ENCODE results near the gene KAZN. TPM values are rescaled to one million over a fixed set of nuclear protein-coding genes. Genes with fewer than 3 reads are reported as not detected.

The KAZN gene
- polyA plus RNA-seq, 2 donors: 29.3 to 32.0 TPM

- Histone ChIP-seq H3K36me3 (ENCODE audit: control insufficient read depth in 2 of 2, insufficient read depth in 2 of 2, low read length in 1 of 2) (peaks cover 0 to 3% of the 10 kb centered on the region in 2 donors), H3K27me3 (ENCODE audit: control insufficient read depth in 1 of 2, insufficient read depth in 2 of 2, low read length in 2 of 2) (no peaks in the 10 kb centered on the region), H3K4me3 (ENCODE audit: low read depth in 1 of 2, low read length in 2 of 2) (no peak overlapping the region), H3K4me1 (ENCODE audit: control insufficient read depth in 2 of 2, insufficient read depth in 2 of 2, low read length in 1 of 2) (peaks cover 5 to 8% of the 10 kb centered on the region in 2 donors), H3K27ac (ENCODE audit: low read depth in 2 of 2, low read length in 1 of 2) (no peak overlapping the region), H3K9me3 (ENCODE audit: control insufficient read depth in 2 of 2, insufficient read depth in 1 of 2, low read depth in 1 of 2, low read length in 1 of 2) (no peaks in the 10 kb centered on the region)
- whole genome bisulfite sequencing, 2 donors: 74 to 78% methylated on average over 7 of the region's 7 CpGs
These were observed 192.5 kb downstream of the KAZN start for GRCh38 chr1:14790982-14791381.

GRCh38 chr1:14791654-14792053 lies 193.2 kb downstream of the KAZN start:
- WGBS, 2 donors: 49 to 85% methylated on average over 14 of the region's 14 CpGs
- Histone ChIP-seq H3K36me3 (ENCODE audit: control insufficient read depth in 2 of 2, insufficient read depth in 2 of 2, low read length in 1 of 2) (no peaks in the 10 kb centered on the region), H3K27me3 (ENCODE audit: control insufficient read depth in 1 of 2, insufficient read depth in 2 of 2, low read length in 2 of 2) (no peaks in the 10 kb centered on the region), H3K27ac (ENCODE audit: low read depth in 2 of 2, low read length in 1 of 2) (no peak overlapping the region), H3K4me1 (ENCODE audit: control insufficient read depth in 2 of 2, insufficient read depth in 2 of 2, low read length in 1 of 2) (peaks cover 5 to 8% of the 10 kb centered on the region in 2 donors), H3K4me3 (ENCODE audit: low read depth in 1 of 2, low read length in 2 of 2) (no peak overlapping the region), H3K9me3 (ENCODE audit: control insufficient read depth in 2 of 2, insufficient read depth in 1 of 2, low read depth in 1 of 2, low read length in 1 of 2) (no peaks in the 10 kb centered on the region)

- 80 to 83% methylated on average over 7 of the region's 7 CpGs for WGBS, 2 donors
- Histone ChIP-seq H3K9me3 (ENCODE audit: control insufficient read depth in 2 of 2, insufficient read depth in 1 of 2, low read depth in 1 of 2, low read length in 1 of 2) (no peaks in the 10 kb centered on the region), H3K36me3 (ENCODE audit: control insufficient read depth in 2 of 2, insufficient read depth in 2 of 2, low read length in 1 of 2) (no peaks in the 10 kb centered on the region), H3K27ac (ENCODE audit: low read depth in 2 of 2, low read length in 1 of 2) (no peak overlapping the region), H3K4me3 (ENCODE audit: low read depth in 1 of 2, low read length in 2 of 2) (no peak overlapping the region), H3K4me1 (ENCODE audit: control insufficient read depth in 2 of 2, insufficient read depth in 2 of 2, low read length in 1 of 2) (peaks cover 0 to 3% of the 10 kb centered on the region in 2 donors), H3K27me3 (ENCODE audit: control insufficient read depth in 1 of 2, insufficient read depth in 2 of 2, low read length in 2 of 2) (no peaks in the 10 kb centered on the region)
These were observed 195.8 kb downstream of the KAZN start for GRCh38 chr1:14794136-14794768.

GRCh38 chr1:14794906-14795305 lies 196.4 kb downstream of the KAZN start:
- H3K4me3 ChIP-seq (ENCODE audit: low read depth in 1 of 2, low read length in 2 of 2): no peak overlapping the region
- WGBS, 2 donors: 84% methylated on average over 5 of the region's 5 CpGs
- H3K27me3 ChIP-seq (ENCODE audit: control insufficient read depth in 1 of 2, insufficient read depth in 2 of 2, low read length in 2 of 2): no peaks in the 10 kb centered on the region
- H3K36me3 ChIP-seq (ENCODE audit: control insufficient read depth in 2 of 2, insufficient read depth in 2 of 2, low read length in 1 of 2): no peaks in the 10 kb centered on the region
- H3K9me3 ChIP-seq (ENCODE audit: control insufficient read depth in 2 of 2, insufficient read depth in 1 of 2, low read depth in 1 of 2, low read length in 1 of 2): no peaks in the 10 kb centered on the region
- no peak overlapping the region for H3K27ac ChIP-seq (ENCODE audit: low read depth in 2 of 2, low read length in 1 of 2)
- peaks cover 0 to 3% of the 10 kb centered on the region in 2 donors for H3K4me1 ChIP-seq (ENCODE audit: control insufficient read depth in 2 of 2, insufficient read depth in 2 of 2, low read length in 1 of 2)

GRCh38 chr1:14795589-14795988 lies 197.1 kb downstream of the KAZN start:
- peaks cover 0 to 3% of the 10 kb centered on the region in 2 donors for H3K4me1 ChIP-seq (ENCODE audit: control insufficient read depth in 2 of 2, insufficient read depth in 2 of 2, low read length in 1 of 2)
- WGBS, 2 donors: 89 to 90% methylated on average over 3 of the region's 3 CpGs
- H3K4me3 ChIP-seq (ENCODE audit: low read depth in 1 of 2, low read length in 2 of 2): no peak overlapping the region
- H3K36me3 ChIP-seq (ENCODE audit: control insufficient read depth in 2 of 2, insufficient read depth in 2 of 2, low read length in 1 of 2): no peaks in the 10 kb centered on the region
- no peaks in the 10 kb centered on the region for H3K9me3 ChIP-seq (ENCODE audit: control insufficient read depth in 2 of 2, insufficient read depth in 1 of 2, low read depth in 1 of 2, low read length in 1 of 2)
- H3K27me3 ChIP-seq (ENCODE audit: control insufficient read depth in 1 of 2, insufficient read depth in 2 of 2, low read length in 2 of 2): no peaks in the 10 kb centered on the region
- H3K27ac ChIP-seq (ENCODE audit: low read depth in 2 of 2, low read length in 1 of 2): no peak overlapping the region

- Histone ChIP-seq H3K36me3 (ENCODE audit: control insufficient read depth in 2 of 2, insufficient read depth in 2 of 2, low read length in 1 of 2) (no peaks in the 10 kb centered on the region), H3K27me3 (ENCODE audit: control insufficient read depth in 1 of 2, insufficient read depth in 2 of 2, low read length in 2 of 2) (no peaks in the 10 kb centered on the region), H3K4me3 (ENCODE audit: low read depth in 1 of 2, low read length in 2 of 2) (no peak overlapping the region), H3K9me3 (ENCODE audit: control insufficient read depth in 2 of 2, insufficient read depth in 1 of 2, low read depth in 1 of 2, low read length in 1 of 2) (no peaks in the 10 kb centered on the region), H3K27ac (ENCODE audit: low read depth in 2 of 2, low read length in 1 of 2) (no peak overlapping the region), H3K4me1 (ENCODE audit: control insufficient read depth in 2 of 2, insufficient read depth in 2 of 2, low read length in 1 of 2) (no peaks in the 10 kb centered on the region)
- WGBS, 2 donors: 75 to 76% methylated on average over 5 of the region's 5 CpGs
These were observed 201.5 kb downstream of the KAZN start for GRCh38 chr1:14800014-14800413.

- Histone ChIP-seq H3K36me3 (ENCODE audit: control insufficient read depth in 2 of 2, insufficient read depth in 2 of 2, low read length in 1 of 2) (no peaks in the 10 kb centered on the region), H3K27me3 (ENCODE audit: control insufficient read depth in 1 of 2, insufficient read depth in 2 of 2, low read length in 2 of 2) (no peaks in the 10 kb centered on the region), H3K4me3 (ENCODE audit: low read depth in 1 of 2, low read length in 2 of 2) (no peak overlapping the region), H3K9me3 (ENCODE audit: control insufficient read depth in 2 of 2, insufficient read depth in 1 of 2, low read depth in 1 of 2, low read length in 1 of 2) (no peaks in the 10 kb centered on the region), H3K27ac (ENCODE audit: low read depth in 2 of 2, low read length in 1 of 2) (no peak overlapping the region), H3K4me1 (ENCODE audit: control insufficient read depth in 2 of 2, insufficient read depth in 2 of 2, low read length in 1 of 2) (no peaks in the 10 kb centered on the region)
- WGBS, 2 donors: 75 to 79% methylated on average over 9 of the region's 9 CpGs
These were observed 202.1 kb downstream of the KAZN start for GRCh38 chr1:14800500-14801076.

- Histone ChIP-seq H3K27ac (ENCODE audit: low read depth in 2 of 2, low read length in 1 of 2) (no peak overlapping the region), H3K27me3 (ENCODE audit: control insufficient read depth in 1 of 2, insufficient read depth in 2 of 2, low read length in 2 of 2) (no peaks in the 10 kb centered on the region), H3K4me3 (ENCODE audit: low read depth in 1 of 2, low read length in 2 of 2) (no peak overlapping the region), H3K36me3 (ENCODE audit: control insufficient read depth in 2 of 2, insufficient read depth in 2 of 2, low read length in 1 of 2) (no peaks in the 10 kb centered on the region), H3K9me3 (ENCODE audit: control insufficient read depth in 2 of 2, insufficient read depth in 1 of 2, low read depth in 1 of 2, low read length in 1 of 2) (peaks cover 5 to 15% of the 10 kb centered on the region in 2 donors), H3K4me1 (ENCODE audit: control insufficient read depth in 2 of 2, insufficient read depth in 2 of 2, low read length in 1 of 2) (no peaks in the 10 kb centered on the region)
- WGBS, 2 donors: 74 to 78% methylated on average over 19 of the region's 19 CpGs
These were observed 204.7 kb downstream of the KAZN start for GRCh38 chr1:14803002-14803789.

- H3K4me1 ChIP-seq (ENCODE audit: control insufficient read depth in 2 of 2, insufficient read depth in 2 of 2, low read length in 1 of 2): no peaks in the 10 kb centered on the region
- H3K27me3 ChIP-seq (ENCODE audit: control insufficient read depth in 1 of 2, insufficient read depth in 2 of 2, low read length in 2 of 2): no peaks in the 10 kb centered on the region
- 73 to 75% methylated on average over 5 of the region's 5 CpGs for WGBS, 2 donors
- no peak overlapping the region for H3K27ac ChIP-seq (ENCODE audit: low read depth in 2 of 2, low read length in 1 of 2)
- H3K36me3 ChIP-seq (ENCODE audit: control insufficient read depth in 2 of 2, insufficient read depth in 2 of 2, low read length in 1 of 2): no peaks in the 10 kb centered on the region
- no peak overlapping the region for H3K4me3 ChIP-seq (ENCODE audit: low read depth in 1 of 2, low read length in 2 of 2)
- H3K9me3 ChIP-seq (ENCODE audit: control insufficient read depth in 2 of 2, insufficient read depth in 1 of 2, low read depth in 1 of 2, low read length in 1 of 2): peaks cover 5 to 15% of the 10 kb centered on the region in 2 donors
These were observed 206.1 kb downstream of the KAZN start for GRCh38 chr1:14804626-14805025.
